RWPE1 (cell line): Measurements from ENCODE around the gene DHH.

ENCODE experiments used
- CTCF ChIA-PET: fragments of 350-600 bp; sonication (Branson Sonifier 250); formaldehyde crosslinking; extraction: SDS; loops from one replicate; lab custom pipeline; 2021; lab: Yijun Ruan, JAX
- POLR2A ChIA-PET: fragments of 400-600 bp; formaldehyde crosslinking; extraction: SDS; loops from one replicate; lab custom pipeline; 2020; ENCODE audit warnings: antibody characterized with exemption; ENCODE audit not compliant: low non-redundant PET; lab: Yijun Ruan, JAX
- DNase-seq: peaks from one replicate; pipeline ENCODE4 v3.0.0; 2012; ENCODE audit warnings: low spot score
- H3K27ac ChIP-seq: fragments of 450-650 bp; 2 replicates; pipeline ENCODE4 v1.5.1; 2017
- CTCF ChIP-seq: fragments of 450-650 bp; conservative IDR thresholded peaks from 2 replicates; pipeline ENCODE4 v1.5.1; 2017; ENCODE audit warnings: low read depth, mild to moderate bottlenecking

The DHH gene

GRCh38 chr12:49126852-49127763 is 32.5 kb upstream of the DHH start:
- H3K27ac ChIP-seq: peak overlapping the region; percentile 62
- ChIA-PET POLR2A (no interaction called here), CTCF (interaction anchor here (0.7 to 1.0 kb wide), 3 partner anchors 38 to 350 kb away, joined by 3 to 4 read pairs (median 3); no protein-coding TSS in a partner anchor)
- no peak for TF ChIP-seq CTCF
- DNase-seq: no peak

- POLR2A ChIA-PET: no interaction called here
- CTCF ChIA-PET: interaction anchor here (0.6 to 2.0 kb wide), 12 partner anchors 9 to 493 kb away, joined by 3 to 19 read pairs (median 3); partner anchors contain the start of gene TUBA1B
- peak; percentile 62 for DNase-seq
- no peak overlapping the region for H3K27ac ChIP-seq
- peak; percentile 66 for TF ChIP-seq CTCF
Measured at GRCh38 chr12:49121047-49121696, 26.6 kb upstream of the DHH start.

- ChIA-PET POLR2A (no interaction called here), CTCF (interaction anchor here (0.6 to 3.9 kb wide), 7 partner anchors 13 to 187 kb away, joined by 3 to 26 read pairs (median 6); partner anchors contain the start of gene TUBA1B)
- TF ChIP-seq CTCF: no peak
- no peak for DNase-seq
- H3K27ac ChIP-seq: peak overlapping the region; percentile 87
Measured at GRCh38 chr12:49111206-49111605, 16.6 kb upstream of the DHH start.

GRCh38 chr12:49110464-49111155 is 16.0 kb upstream of the DHH start, which contains the start of gene LMBR1L:
Gene LMBR1L, minus strand, starts transcription at chr12:49110847. Its CDS starts 292 bp downstream, at chr12:49110555.
- TF ChIP-seq CTCF: peak; percentile 47; the same call in 1 of the 2 replicates
- CTCF ChIA-PET: interaction anchor here (0.6 to 3.9 kb wide), 8 partner anchors 12 to 188 kb away, joined by 3 to 26 read pairs (median 5); partner anchors contain the start of gene TUBA1B
- peak within 1 kb of the TSS; percentile 87 for H3K27ac ChIP-seq
- DNase-seq: peak; percentile 100
- POLR2A ChIA-PET: no interaction called here

GRCh38 chr12:49109641-49110463 is 15.3 kb upstream of the DHH start:
- H3K27ac ChIP-seq: peak overlapping the region; percentile 87
- TF ChIP-seq CTCF: no peak
- POLR2A ChIA-PET: no interaction called here
- no peak for DNase-seq
- CTCF ChIA-PET: interaction anchor here (0.7 to 3.9 kb wide), 4 partner anchors 18 to 126 kb away, joined by 3 to 26 read pairs (median 4); no protein-coding TSS in a partner anchor
